GM12878 (cell line): ENCODE results near the gene NTN3.

Source experiments
- ATF3 ChIP-seq: IDR thresholded peaks from 2 replicates; pipeline ENCODE4 v1.6.1; 2011; ENCODE audit warnings: low read depth, mild to moderate bottlenecking, low read length, moderate library complexity, borderline replicate concordance; ENCODE audit errors: extremely low read depth
- CTCF ChIP-seq, 3 experiments: IDR thresholded peaks in 2 of 3; conservative IDR thresholded peaks in 1 of 3; 2 replicates each; pipeline ENCODE4 v1.5.1; 2011; ENCODE audit warnings: low read depth in 3 of 3, low read length in 3 of 3, mild to moderate bottlenecking in 3 of 3, control low read depth in 2 of 3, moderate library complexity in 2 of 3, inconsistent platforms in 1 of 3, mixed read lengths in 1 of 3; ENCODE audit not compliant: control insufficient read depth in 2 of 3, insufficient read depth in 1 of 3; ENCODE audit errors: extremely low read depth in 1 of 3
- ESRRA ChIP-seq: IDR thresholded peaks from 2 replicates; pipeline ENCODE4 v1.6.1; 2012; ENCODE audit warnings: mild to moderate bottlenecking, low read length, improper control_type of control experiment
- EZH2 ChIP-seq: IDR thresholded peaks from 2 replicates; pipeline ENCODE4 v1.6.1; 2012; ENCODE audit warnings: low read depth, mild to moderate bottlenecking, control low read depth, inconsistent platforms, low read length, borderline replicate concordance; ENCODE audit not compliant: control insufficient read depth
- JUNB ChIP-seq: IDR thresholded peaks from 2 replicates; pipeline ENCODE4 v1.6.1; 2016; ENCODE audit warnings: antibody characterized with exemption, mild to moderate bottlenecking
- POLR2A ChIP-seq: IDR thresholded peaks from 2 replicates; pipeline ENCODE4 v1.6.1; 2011; ENCODE audit warnings: low read depth, mild to moderate bottlenecking, low read length
- SMC3 ChIP-seq: IDR thresholded peaks from 2 replicates; pipeline ENCODE4 v1.6.1; 2011; ENCODE audit warnings: low read length, improper control_type of control experiment, borderline replicate concordance
- SUPT20H ChIP-seq: IDR thresholded peaks from 2 replicates; pipeline ENCODE4 v1.6.1; 2011; ENCODE audit warnings: low read depth, mild to moderate bottlenecking, low read length, moderate library complexity, borderline replicate concordance; ENCODE audit not compliant: control insufficient read depth
- ZSCAN29 ChIP-seq: fragments of 450-650 bp; IDR thresholded peaks from 2 replicates; pipeline ENCODE4 v1.6.1; 2017; ENCODE audit warnings: mild to moderate bottlenecking, moderate library complexity

GRCh38 chr16:2498531-2499253 lies 27.6 kb downstream of the NTN3 start:
- TF ChIP-seq CTCF (IDR thresholded peaks at IDR 0.05 in 2 of 3, conservative IDR thresholded peaks at IDR 0.05 in 1 of 3; ENCODE audit: control insufficient read depth in 2 of 3, extremely low read depth in 1 of 3, insufficient read depth in 1 of 3, low read depth in 3 of 3, low read length in 3 of 3) (no peak), SUPT20H (no peak), POLR2A (no peak), ESRRA (no peak), ATF3 (no peak), JUNB (no peak), SMC3 (no peak), EZH2 (no peak), ZSCAN29 (no peak)
